Mesenchymal stem cell (in vitro differentiated cells and primary cell): ENCODE data around the gene ZNF428.
A peak's percentile ranks its signal among the peaks of the same experiment; 100 is the strongest.

ENCODE experiments used
- DNase-seq: peaks from one replicate; pipeline ENCODE4 v3.0.0-alpha.2; 2013
- H2AFZ ChIP-seq: one replicate; pipeline ENCODE4 v1.6.1; 2013; ENCODE audit warnings: low read depth, mild to moderate bottlenecking, control low read depth, inconsistent platforms, low read length, moderate library complexity
- H2AK5ac ChIP-seq: 2 replicates; pipeline ENCODE4 v1.6.1; 2013; ENCODE audit warnings: low read length, moderate library complexity, mild to moderate bottlenecking, inconsistent platforms; ENCODE audit not compliant: severe bottlenecking
- H2BK120ac ChIP-seq: one replicate; pipeline ENCODE4 v1.6.1; 2013; ENCODE audit warnings: low read depth, mild to moderate bottlenecking, inconsistent platforms, low read length, moderate library complexity
- H2BK12ac ChIP-seq, 2 experiments: one replicate each; pipeline ENCODE4 v1.6.1; 2013; ENCODE audit warnings: inconsistent platforms in 2 of 2, low read length in 2 of 2, mild to moderate bottlenecking in 2 of 2, moderate library complexity in 2 of 2, control low read depth in 1 of 2
- H2BK15ac ChIP-seq: one replicate; pipeline ENCODE4 v1.6.1; 2013; ENCODE audit warnings: mild to moderate bottlenecking, low read depth, inconsistent platforms; ENCODE audit not compliant: poor library complexity, severe bottlenecking
- H2BK5ac ChIP-seq: 2 replicates; pipeline ENCODE4 v1.6.1; 2013; ENCODE audit warnings: low read depth, mild to moderate bottlenecking, low read length, control low read depth, inconsistent platforms; ENCODE audit not compliant: poor library complexity, severe bottlenecking
- H3K14ac ChIP-seq, 2 experiments: one replicate each; pipeline ENCODE4 v1.6.1; 2013; ENCODE audit warnings: inconsistent platforms in 2 of 2, low read length in 2 of 2, control low read depth in 1 of 2, mild to moderate bottlenecking in 1 of 2, moderate library complexity in 1 of 2
- H3K18ac ChIP-seq, 2 experiments: one replicate each; pipeline ENCODE4 v1.6.1; 2013; ENCODE audit warnings: inconsistent platforms in 2 of 2, low read length in 2 of 2, control low read depth in 1 of 2, low read depth in 1 of 2, mild to moderate bottlenecking in 1 of 2
- H3K23ac ChIP-seq, 2 experiments: one replicate each; pipeline ENCODE4 v1.6.1; 2013; ENCODE audit warnings: inconsistent platforms in 2 of 2, low read length in 2 of 2, mild to moderate bottlenecking in 2 of 2, moderate library complexity in 2 of 2, control low read depth in 1 of 2
- H3K27ac ChIP-seq: 2 replicates; pipeline ENCODE4 v1.5.1; 2013; ENCODE audit warnings: mild to moderate bottlenecking, moderate library complexity, low read length, control low read depth, inconsistent platforms; ENCODE audit not compliant: poor library complexity, severe bottlenecking
- H3K27me3 ChIP-seq, 2 experiments: 2 replicates each; pipeline versions ENCODE4 v1.6.1 to v1.7.0; 2013; ENCODE audit warnings: low read length in 2 of 2, mild to moderate bottlenecking in 2 of 2, moderate library complexity in 2 of 2, control low read depth in 1 of 2, inconsistent platforms in 1 of 2; ENCODE audit not compliant: control insufficient read depth in 1 of 2, insufficient read depth in 1 of 2
- H3K36me3 ChIP-seq, 2 experiments: 2 replicates each; pipeline versions ENCODE4 v1.6.1 to v1.7.0; 2013; ENCODE audit warnings: low read length in 2 of 2, control low read depth in 1 of 2, inconsistent platforms in 1 of 2, low read depth in 1 of 2, mild to moderate bottlenecking in 1 of 2; ENCODE audit not compliant: insufficient read depth in 2 of 2, control insufficient read depth in 1 of 2
- H3K4ac ChIP-seq, 2 experiments: one replicate each; pipeline ENCODE4 v1.6.1; 2013; ENCODE audit warnings: inconsistent platforms in 2 of 2, low read length in 2 of 2, mild to moderate bottlenecking in 2 of 2, moderate library complexity in 2 of 2, control low read depth in 1 of 2, low read depth in 1 of 2
- H3K4me1 ChIP-seq: 2 replicates; pipeline ENCODE4 v1.6.1; 2013; ENCODE audit warnings: low read depth, low read length, control low read depth; ENCODE audit not compliant: control insufficient read depth, insufficient read depth
- H3K4me2 ChIP-seq: 2 replicates; pipeline ENCODE4 v1.6.1; 2013; ENCODE audit warnings: low read length, mild to moderate bottlenecking, inconsistent platforms; ENCODE audit not compliant: poor library complexity, severe bottlenecking
- H3K4me3 ChIP-seq, 2 experiments: 2 replicates each; pipeline versions ENCODE4 v1.5.1 to v1.7.0; 2013; ENCODE audit warnings: low read length in 2 of 2, mild to moderate bottlenecking in 2 of 2, control low read depth in 1 of 2, low read depth in 1 of 2; ENCODE audit not compliant: insufficient read depth in 1 of 2
- H3K79me1 ChIP-seq: replicated peaks from 2 replicates; pipeline ENCODE4 v1.6.1; 2013; ENCODE audit warnings: mild to moderate bottlenecking, control low read depth, low read length, inconsistent platforms; ENCODE audit not compliant: poor library complexity, severe bottlenecking
- H3K9ac ChIP-seq: 2 replicates; pipeline ENCODE4 v1.7.0; 2013; ENCODE audit warnings: mild to moderate bottlenecking, low read length, moderate library complexity
- H3K9me3 ChIP-seq: 2 replicates; pipeline ENCODE4 v1.7.0; 2013; ENCODE audit warnings: mild to moderate bottlenecking, low read length; ENCODE audit not compliant: control insufficient read depth
- H4K8ac ChIP-seq: one replicate; pipeline ENCODE4 v1.6.1; 2013; ENCODE audit warnings: inconsistent platforms, mild to moderate bottlenecking, low read length, moderate library complexity
- H4K91ac ChIP-seq: one replicate; pipeline ENCODE4 v1.6.1; 2013; ENCODE audit warnings: mild to moderate bottlenecking, low read length, inconsistent platforms
- WGBS: methylation state at CpG from one replicate; pipeline ENCODE4 v1.1.7; 2013; ENCODE audit warnings: mixed read lengths; 5-methylcytosine and 5-hydroxymethylcytosine counted together

ZNF428 gene

GRCh38 chr19:43575156-43575950, 44.1 kb downstream of the ZNF428 start, which contains the start of the genes PINLYP and XRCC1:
Gene PINLYP (plus strand): TSS chr19:43575801. CDS start chr19:43577192, 1,391 bp downstream.
Gene XRCC1 (minus strand): TSS chr19:43575527. CDS start chr19:43575458, 69 bp downstream.
- WGBS, result 2% methylated on average over 42 of the region's 51 CpGs
- H3K18ac ChIP-seq, result peak within 1 kb of the TSS; percentile 89 to 94
- H2BK120ac ChIP-seq, result peak within 1 kb of the TSS; percentile 64
- no peak within 1 kb of the TSS for H3K23ac ChIP-seq
- H4K8ac ChIP-seq, result peak within 1 kb of the TSS; percentile 86
- H3K36me3 ChIP-seq, result peaks cover 0 to 20% of the 10 kb centered on the region in 2 experiments
- peak within 1 kb of the TSS in 1 of 2 experiments; percentile 91 for H3K14ac ChIP-seq
- H3K9me3 ChIP-seq, result no peaks in the 10 kb centered on the region
- H3K27me3 ChIP-seq, result no peaks in the 10 kb centered on the region
- peak within 1 kb of the TSS; percentile 66 for H3K27ac ChIP-seq
- peak within 1 kb of the TSS; percentile 46 to 74 for H3K4ac ChIP-seq
- H3K4me1 ChIP-seq, result peaks cover 12% of the 10 kb centered on the region
- H2BK15ac ChIP-seq, result no peak within 1 kb of the TSS
- peak within 1 kb of the TSS; percentile 92 for H2BK5ac ChIP-seq
- peak within 1 kb of the TSS; percentile 69 for H2AK5ac ChIP-seq
- peak within 1 kb of the TSS; percentile 60 for H3K4me2 ChIP-seq
- peak within 1 kb of the TSS; percentile 100 for H3K9ac ChIP-seq
- peak; percentile 99 for DNase-seq
- H3K79me1 ChIP-seq, result peaks cover 33% of the 10 kb centered on the region
- H2BK12ac ChIP-seq, result peak within 1 kb of the TSS; percentile 20 to 71
- H3K4me3 ChIP-seq, result peak within 1 kb of the TSS; percentile 75 to 100
- H4K91ac ChIP-seq, result peak within 1 kb of the TSS; percentile 81
- H2AFZ ChIP-seq, result peak within 1 kb of the TSS; percentile 79

- Histone ChIP-seq H2BK12ac (no peak overlapping the region), H3K36me3 (peaks cover 0 to 20% of the 10 kb centered on the region in 2 experiments), H2AK5ac (no peak overlapping the region), H3K9ac (peak overlapping the region; percentile 100), H2AFZ (no peak overlapping the region), H2BK15ac (no peak overlapping the region), H3K27ac (peak overlapping the region; percentile 66), H4K8ac (peak overlapping the region; percentile 31), H3K79me1 (peaks cover 32% of the 10 kb centered on the region), H3K4me3 (peak overlapping the region; percentile 36 to 100), H3K4ac (no peak overlapping the region), H3K23ac (no peak overlapping the region), H3K14ac (no peak overlapping the region), H4K91ac (no peak overlapping the region), H2BK120ac (no peak overlapping the region), H3K18ac (no peak overlapping the region), H2BK5ac (no peak overlapping the region), H3K4me2 (peak overlapping the region; percentile 60), H3K4me1 (peaks cover 12% of the 10 kb centered on the region), H3K27me3 (no peaks in the 10 kb centered on the region), H3K9me3 (no peaks in the 10 kb centered on the region)
- DNase-seq, result no peak
- WGBS, result 56% methylated on average over 12 of the region's 12 CpGs
Measured at GRCh38 chr19:43574424-43575155, 44.8 kb downstream of the ZNF428 start.

- no peak overlapping the region for H3K23ac ChIP-seq
- H3K4me1 ChIP-seq, result peaks cover 10% of the 10 kb centered on the region
- H4K91ac ChIP-seq, result no peak overlapping the region
- no peak overlapping the region for H3K4me3 ChIP-seq
- H3K27ac ChIP-seq, result no peak overlapping the region
- no peak overlapping the region for H3K14ac ChIP-seq
- H4K8ac ChIP-seq, result no peak overlapping the region
- no peak overlapping the region for H3K4ac ChIP-seq
- no peak overlapping the region for H3K4me2 ChIP-seq
- peaks cover 0 to 20% of the 10 kb centered on the region in 2 experiments for H3K36me3 ChIP-seq
- H2BK120ac ChIP-seq, result no peak overlapping the region
- H3K27me3 ChIP-seq, result no peaks in the 10 kb centered on the region
- H3K18ac ChIP-seq, result no peak overlapping the region
- H2BK5ac ChIP-seq, result no peak overlapping the region
- WGBS, result 96% methylated on average over 3 of the region's 3 CpGs
- no peak for DNase-seq
- no peak overlapping the region for H2AFZ ChIP-seq
- H2AK5ac ChIP-seq, result no peak overlapping the region
- H3K9ac ChIP-seq, result no peak overlapping the region
- H3K9me3 ChIP-seq, result no peaks in the 10 kb centered on the region
- peaks cover 34% of the 10 kb centered on the region for H3K79me1 ChIP-seq
- H2BK15ac ChIP-seq, result no peak overlapping the region
- no peak overlapping the region for H2BK12ac ChIP-seq
Measured at GRCh38 chr19:43572171-43572588, 47.2 kb downstream of the ZNF428 start.
